ENCODE measurements around the gene CARMIL1.

CARMIL1 gene

DNA sequence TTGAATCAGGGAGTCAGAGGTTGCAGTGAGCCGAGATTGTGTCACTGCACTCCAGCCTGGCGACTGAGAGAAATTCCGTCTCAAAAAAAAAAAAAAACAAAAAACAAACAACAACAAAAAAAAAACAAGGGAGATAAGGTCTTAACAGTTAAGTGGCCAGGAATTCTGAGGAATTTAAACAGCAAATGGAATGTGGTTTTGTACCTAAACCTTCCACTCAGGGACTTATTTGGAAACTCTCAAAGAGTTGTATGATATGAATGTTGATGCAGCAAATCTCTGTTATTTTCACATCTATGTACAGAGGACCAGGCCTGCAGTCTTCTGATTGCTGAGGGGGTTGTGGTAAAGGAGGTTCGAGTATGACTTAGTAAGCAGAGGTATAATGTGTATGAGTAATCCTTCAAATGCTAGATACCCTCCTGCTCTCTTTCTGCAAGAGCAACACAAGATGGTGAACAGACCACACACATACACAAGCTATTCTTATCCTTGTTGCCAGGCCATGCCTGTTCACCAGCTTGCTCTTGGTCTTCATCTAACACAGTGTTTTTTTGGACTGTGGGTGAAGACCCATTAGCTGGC lies 197.9 kb downstream of the CARMIL1 start:
- DNase-seq (ENCODE audit: low read depth): no peak

DNA sequence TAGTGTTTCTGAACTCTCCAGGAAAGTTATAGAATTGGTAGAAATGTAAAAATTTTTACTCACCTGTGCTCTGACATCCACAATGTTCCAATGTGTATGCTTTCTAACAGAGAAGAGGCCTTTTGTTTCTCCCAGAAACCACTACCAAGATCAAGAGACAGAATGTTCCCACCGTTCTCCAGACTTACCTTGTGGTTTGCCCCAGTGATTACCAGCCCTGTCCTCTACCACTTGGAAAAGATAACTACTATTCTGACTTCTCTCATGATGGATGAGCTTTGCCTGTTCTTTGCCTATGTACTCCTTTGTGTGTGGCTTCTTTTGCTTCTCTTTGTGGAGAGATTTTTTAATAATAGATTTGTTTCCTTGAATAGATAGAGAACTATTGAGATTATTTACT lies 199.8 kb downstream of the CARMIL1 start:
- no peak for DNase-seq (ENCODE audit: low read depth)

DNA sequence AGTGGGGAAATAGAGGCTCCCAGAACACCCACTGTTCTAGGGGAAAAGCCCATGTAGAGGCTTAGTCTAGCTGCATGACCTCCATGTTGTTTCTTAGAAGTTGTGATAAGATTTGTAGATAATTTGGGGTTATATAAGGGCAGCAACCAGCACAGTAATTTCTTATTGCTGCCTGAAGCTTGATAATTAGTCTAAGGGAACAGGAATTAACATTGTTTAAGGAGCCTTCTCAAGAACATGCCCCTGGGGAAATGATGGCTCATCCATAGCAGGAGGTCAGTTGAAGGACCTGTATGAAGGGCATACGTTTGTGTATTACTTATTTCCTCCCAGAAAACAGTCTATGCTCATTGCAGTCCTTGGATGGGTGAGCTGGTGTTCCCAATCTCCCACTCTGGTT lies 202.1 kb downstream of the CARMIL1 start:
- DNase-seq (ENCODE audit: low read depth): no peak

DNA sequence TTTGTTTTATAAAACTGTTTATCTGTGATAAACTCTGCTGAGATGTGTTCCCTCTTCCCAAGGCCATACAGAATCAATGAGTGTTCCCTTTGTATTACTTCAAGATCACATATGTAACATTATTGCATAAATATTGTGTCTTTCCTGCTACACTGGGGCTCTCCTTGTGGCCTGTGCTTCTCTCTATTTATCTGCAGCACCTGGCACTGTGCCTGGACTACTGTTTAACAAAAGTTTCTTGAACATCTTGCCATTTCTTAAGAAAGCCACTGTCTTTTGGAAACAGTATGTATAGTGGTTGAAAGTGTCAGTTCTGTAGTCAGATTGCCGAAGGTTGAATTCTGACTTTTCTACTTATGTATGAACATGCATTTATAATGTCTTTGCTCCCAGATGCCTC lies 203.8 kb downstream of the CARMIL1 start:
- no peak for DNase-seq (ENCODE audit: low read depth)

DNA sequence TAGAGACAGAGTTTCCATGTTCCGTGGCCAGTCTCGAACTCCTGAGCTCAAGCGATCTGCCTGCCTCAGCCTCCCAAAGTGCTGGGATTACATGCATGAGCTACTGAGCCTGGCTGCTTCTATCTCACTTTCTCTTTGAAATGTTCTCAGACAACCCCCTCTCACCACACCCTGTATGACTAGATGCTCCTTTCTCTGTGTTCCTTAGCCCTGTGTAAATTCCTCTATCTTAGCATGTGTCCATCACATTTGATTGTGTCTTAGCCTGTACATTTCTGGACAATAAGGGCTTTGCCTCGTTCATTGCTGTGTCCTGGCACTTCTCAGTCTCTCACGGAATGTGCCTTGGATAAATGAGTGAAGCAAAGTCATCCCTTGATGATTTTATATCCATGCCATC lies 204.8 kb downstream of the CARMIL1 start:
- no peak for DNase-seq (ENCODE audit: low read depth)

DNA sequence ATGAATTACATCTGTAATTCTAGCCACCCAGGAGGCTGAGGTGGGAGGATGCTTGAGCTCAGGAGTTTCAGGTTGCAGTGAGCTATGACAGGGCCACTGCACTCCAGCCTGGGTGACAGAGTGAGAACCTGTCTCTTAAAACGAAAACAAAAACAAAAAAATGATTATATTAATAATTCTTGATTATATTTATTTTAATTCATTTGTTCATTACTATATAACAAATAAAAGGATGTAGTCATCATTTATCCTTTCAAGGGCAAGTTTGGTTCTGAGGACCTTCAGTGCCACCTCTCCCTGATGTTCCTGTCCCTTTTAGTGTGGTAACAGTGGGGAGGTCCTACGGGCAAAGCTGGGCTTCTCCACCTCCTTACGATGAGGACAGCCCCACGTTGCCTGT lies 205.7 kb downstream of the CARMIL1 start:
- no peak for DNase-seq (ENCODE audit: low read depth)

DNA sequence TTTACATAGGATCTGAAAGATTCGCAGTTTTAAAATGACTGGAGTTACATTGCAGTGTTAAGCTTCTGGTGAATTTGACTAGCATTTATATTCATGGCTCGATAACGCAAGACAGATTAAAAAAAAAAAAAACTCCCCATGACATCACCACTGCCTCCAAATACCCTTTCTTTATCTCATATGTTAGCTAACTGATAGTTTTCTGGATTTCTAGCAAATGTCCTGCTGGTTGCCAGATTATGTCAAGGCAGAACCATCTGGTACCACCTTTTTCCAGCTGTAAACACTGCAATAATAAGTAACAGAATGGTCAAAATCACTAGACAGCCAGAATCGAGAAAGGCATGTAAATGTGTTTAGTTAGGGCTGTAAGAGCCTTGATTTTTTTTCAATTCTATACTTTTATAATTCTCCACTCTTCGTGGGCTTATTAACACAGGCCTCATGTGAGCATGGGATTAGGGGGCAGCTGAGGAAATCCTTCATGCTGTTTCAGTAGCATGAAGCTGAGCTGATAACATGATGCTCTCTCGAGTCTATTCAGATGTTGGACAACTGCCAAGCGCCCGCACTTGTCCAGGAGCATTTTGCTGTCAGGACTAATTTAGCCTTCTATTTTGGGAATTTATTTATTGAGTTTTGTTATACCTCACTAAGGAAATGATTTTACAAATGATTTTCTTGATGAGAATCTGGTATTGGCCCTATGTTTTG lies 206.8 kb downstream of the CARMIL1 start:
- DNase-seq (ENCODE audit: low read depth): no peak

DNA sequence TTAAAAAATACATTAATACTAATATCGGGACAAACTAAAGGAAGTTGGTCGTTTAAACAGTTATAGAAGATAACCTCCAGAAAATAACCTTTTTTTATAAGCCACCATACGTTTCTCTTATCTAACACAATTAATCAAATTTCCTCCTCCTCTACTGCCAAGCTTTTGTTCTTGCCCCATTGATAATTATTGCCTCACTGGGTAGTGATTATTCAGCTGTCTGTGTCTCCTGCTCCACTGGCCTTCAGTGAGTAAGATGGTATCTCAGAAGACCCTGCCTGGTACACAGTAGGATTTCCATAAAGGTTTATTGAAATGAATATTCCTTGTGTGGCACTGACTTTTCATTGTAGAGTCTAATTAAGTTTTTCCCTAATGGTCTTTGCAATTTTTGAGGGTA lies 207.4 kb downstream of the CARMIL1 start:
- DNase-seq (ENCODE audit: low read depth): no peak

DNA sequence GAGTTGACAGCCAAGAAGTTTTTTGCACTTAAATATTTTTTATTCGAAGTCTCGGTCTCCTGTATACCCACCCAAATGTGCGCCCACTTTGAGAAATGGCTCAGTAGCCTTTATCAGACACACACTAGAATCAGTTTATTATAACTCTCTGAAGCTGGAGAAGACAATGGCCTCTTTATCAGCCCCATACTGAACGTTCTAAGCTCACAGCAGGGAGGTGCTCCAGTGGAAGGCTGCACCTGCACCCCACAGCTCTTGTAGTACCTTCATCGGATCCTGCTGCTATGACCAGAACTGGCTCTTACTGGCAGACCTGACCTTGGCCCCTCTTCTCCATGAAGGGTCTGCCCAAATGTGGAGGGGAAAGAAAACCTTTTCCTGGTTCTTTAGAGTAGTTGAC lies 207.8 kb downstream of the CARMIL1 start:
- no peak for DNase-seq (ENCODE audit: low read depth)

DNA sequence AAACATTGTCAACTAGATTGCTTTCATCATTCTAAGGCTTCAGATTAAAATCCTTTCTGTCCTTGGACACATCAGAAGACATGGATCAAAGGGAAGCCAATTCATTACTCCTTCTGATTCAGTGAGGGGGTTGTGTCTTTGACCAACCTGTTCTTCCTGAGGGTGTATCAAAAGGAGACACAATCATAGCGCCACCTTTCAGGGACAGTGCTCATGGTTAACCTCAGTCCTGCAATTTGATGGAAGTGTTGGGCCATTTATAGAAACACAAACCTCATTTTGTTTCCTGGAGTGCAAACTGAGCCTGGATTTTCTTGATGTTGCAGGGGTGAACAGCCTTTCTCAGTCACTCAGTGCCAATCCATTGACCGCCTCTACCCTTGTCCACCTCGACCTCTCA lies 209.0 kb downstream of the CARMIL1 start:
- DNase-seq (ENCODE audit: low read depth): no peak

DNA sequence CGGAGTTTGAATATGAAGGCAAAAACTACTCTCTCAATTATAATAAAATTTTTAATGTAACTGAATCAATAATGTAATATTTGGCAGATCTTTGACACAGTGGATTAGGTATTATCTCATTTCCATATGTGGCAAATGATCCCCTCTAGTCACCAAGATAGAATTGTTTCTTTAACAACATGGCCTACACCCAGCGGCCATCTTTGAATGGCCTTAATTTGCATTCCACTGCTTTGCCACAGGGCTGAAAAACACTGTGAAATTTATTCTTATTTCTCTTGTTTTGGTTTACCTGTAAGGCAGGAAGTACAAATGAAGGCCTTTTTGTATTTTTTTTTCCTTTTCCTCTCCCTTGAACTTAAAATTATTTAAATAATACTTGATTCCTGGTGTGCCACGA lies 210.2 kb downstream of the CARMIL1 start:
- no peak for DNase-seq (ENCODE audit: low read depth)

DNA sequence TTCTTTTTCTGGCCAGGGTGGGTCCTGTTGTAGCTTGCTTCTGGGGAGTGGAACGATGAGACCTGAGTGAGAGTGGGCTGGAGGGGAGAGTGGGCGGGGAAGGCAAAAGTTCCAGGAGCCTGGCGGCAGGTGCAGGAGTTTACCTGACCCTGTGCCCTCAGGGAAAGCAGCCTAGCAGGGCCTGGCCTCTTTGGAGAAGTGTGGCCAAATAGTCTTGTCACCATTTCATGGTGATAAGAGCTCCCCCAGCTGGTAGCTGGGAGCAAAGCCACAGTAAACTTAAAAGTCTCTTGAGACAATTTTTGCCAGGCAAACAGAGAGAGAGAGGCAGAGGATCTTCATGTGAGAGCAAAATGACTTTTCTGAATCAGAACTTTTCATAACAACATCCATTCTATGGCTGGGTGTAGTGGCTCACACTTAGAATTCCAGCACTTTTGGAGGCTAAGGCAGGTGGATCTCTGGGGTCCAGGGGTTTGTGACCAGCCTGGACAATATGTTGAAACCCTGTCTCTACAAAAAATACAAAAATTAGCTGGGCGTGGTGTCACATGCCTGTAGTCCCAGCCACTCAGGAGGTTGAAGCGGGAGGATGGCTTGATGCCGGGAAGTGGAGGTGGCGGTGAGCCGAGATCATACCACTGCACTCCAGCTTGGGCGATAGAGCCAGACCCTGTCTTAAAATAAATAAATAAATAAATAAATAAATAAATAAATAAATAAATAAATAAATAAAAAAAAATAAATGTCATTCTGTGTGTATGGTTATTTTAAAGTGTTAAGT lies 211.0 kb downstream of the CARMIL1 start:
- DNase-seq (ENCODE audit: low read depth): peak; percentile 2

DNA sequence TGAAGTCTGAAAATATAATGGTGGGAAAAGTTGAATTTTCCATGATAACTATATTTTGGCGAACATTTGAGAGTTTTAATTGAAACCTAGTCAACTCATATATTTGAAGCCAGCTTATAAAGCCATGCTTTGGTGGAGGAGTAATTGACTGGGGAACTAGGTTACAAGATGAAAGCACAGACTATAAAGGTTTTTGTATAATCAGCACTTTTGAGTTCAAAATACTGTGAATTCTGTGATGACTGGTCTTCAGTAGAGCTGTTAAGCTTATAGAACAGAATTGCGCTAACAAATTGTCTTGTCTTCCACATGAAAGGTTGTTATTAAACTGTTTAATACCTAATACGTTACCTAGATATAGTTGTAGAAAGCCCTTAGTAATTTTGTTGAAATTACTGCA lies 213.8 kb downstream of the CARMIL1 start:
- DNase-seq (ENCODE audit: low read depth): no peak

DNA sequence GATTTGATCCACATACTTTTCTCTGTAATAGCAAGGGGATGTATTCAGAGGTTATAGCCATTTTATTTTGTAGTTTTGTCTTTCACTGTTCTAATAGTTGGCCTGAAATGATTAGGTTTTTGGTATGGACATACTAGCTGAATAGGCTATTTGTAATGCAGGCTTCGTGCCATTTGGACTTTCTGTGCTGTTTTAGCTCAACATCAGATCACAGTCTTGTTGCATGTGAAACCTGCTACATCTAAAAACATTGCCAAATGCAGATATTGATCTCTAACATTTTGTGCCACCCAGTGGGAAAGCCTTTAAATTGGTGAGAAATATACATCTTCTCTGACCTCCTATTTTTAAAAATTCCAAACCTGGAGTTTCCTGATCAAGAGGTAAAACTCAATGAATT lies 215.3 kb downstream of the CARMIL1 start:
- DNase-seq (ENCODE audit: low read depth): no peak

DNA sequence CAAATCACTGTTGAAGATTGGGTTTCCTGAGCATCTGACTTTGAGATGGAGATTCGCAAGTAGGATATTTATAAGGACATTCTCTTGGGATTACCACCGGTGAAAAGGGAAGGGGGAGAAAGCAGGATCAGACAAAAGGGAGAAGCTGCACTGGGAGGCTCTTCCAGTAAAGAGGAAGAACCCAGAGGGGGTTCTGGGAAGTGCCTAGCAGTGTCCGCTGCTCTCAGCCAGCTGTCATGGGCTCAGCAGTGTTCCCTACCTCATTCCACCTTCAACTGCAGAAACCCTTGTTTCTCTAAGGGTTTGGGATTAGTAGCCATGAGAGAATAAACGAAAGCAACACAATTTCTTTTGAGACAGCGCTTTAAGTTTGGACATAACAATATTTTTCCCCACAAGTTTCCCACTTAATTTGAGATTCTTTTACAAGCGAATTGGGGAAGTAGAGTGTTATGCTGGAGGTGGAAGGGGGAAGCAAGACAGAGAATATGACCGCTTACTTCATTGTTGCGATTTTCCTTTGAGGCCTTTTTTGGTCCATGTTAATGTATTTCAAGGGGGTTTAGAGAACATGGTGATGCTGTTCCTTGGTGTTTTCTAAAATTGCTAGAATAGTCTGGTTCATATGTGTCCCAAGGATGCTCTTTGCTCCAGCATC lies 218.3 kb downstream of the CARMIL1 start:
- no peak for DNase-seq (ENCODE audit: low read depth)

DNA sequence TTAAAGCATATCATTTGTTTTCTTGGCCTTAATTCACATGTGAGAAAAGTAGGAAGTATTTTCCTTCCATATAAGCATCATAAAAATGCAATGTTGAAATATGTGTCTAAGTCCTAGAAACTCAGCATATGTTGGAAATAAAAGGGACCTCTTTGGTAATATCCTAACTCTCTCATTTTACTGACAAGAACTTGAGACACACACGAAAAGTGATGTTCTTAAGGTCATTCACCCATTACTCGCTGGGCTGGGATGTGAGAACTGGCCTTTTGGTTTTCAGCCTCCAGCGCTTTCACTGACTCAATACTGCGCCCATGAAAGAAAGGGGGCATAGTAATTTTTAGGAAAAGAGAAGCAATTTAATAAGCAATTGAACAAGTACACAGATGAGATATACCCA lies 219.3 kb downstream of the CARMIL1 start:
- DNase-seq (ENCODE audit: low read depth): no peak

DNA sequence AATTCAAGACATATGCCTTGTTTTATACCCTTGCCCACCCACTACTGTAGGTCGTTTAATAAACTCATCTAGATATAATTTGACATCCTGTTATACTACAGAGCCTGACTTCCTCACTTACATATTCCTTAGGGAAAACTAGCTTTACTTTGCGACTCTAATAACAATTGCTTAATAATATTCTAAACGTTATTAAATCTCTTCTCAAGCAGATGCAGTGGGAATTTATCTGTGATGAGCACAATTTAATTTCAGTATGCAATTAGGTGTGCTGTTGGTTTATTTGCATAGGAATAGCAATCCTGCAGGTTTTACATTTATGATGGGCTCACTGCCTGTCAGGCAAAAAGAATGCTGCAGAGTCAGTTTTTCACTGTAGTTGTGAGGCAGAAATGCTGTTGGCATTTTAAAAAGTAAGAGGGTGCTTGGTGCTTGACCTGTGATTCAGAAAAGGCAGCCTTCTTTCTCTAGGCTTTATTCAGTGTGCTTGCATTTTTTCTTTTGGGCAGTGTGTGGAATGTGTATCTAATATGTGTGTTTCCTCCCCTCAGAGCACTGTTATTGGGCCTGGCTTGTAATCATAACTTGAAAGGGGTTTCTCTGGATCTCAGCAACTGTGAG lies 220.6 kb downstream of the CARMIL1 start:
- no peak for DNase-seq (ENCODE audit: low read depth)

DNA sequence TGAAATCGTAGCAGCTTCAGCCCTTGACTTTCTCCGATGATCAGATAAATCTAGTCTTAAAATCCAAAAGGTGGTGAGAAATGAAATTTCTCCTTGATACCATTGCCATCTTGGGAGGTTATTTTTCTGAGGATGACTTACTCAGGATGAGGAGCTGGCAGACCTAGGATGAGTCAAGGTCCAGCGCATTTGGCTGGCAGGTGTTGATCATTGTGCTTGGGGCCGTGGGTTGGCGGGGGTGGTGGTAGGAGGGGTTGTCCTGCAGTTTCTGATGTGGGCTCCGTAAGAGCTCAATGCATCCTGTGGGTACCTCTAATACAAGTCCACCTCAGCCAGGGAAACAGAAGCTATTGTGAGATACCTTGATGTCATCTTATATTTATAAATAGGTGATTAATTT lies 224.5 kb downstream of the CARMIL1 start:
- DNase-seq (ENCODE audit: low read depth): no peak

DNA sequence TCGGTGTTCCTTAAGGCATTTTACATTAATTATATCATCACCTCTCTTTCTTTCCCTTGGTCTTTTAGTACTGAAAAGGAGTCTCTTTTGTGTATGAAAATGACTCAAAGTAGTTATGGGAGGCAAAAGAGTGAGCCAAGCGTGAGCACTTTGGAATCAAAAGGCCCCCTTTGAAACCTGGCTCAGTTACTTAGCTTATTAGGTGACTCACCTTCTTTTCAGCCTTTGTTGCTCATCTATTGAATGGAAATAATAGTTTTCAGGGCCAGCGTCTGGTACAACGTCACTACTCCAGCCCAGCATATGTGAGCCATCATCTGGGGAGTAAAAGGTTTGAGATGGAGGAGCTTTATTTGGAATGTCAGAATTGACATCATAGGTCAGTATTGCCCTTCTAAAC lies 225.5 kb downstream of the CARMIL1 start:
- DNase-seq (ENCODE audit: low read depth): no peak

DNA sequence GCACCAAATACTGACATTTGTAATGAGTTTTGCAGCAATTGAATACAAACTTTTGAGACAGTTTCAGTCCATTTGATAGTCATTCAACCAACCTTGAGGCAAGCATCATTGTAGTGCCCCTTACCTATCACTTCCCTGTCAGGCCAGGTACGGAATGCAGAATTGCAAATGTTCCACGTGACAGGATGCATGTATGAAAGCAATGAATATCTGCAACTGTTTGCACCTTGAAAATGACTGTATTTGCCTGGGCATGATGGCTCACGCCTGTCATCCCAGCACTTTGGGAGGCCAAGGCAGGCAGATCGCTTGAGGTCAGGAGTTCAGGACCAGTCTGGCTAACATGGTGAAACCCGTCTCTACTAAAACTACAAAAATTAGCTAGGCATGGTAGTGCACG lies 226.8 kb downstream of the CARMIL1 start:
- no peak for DNase-seq (ENCODE audit: low read depth)

DNA sequence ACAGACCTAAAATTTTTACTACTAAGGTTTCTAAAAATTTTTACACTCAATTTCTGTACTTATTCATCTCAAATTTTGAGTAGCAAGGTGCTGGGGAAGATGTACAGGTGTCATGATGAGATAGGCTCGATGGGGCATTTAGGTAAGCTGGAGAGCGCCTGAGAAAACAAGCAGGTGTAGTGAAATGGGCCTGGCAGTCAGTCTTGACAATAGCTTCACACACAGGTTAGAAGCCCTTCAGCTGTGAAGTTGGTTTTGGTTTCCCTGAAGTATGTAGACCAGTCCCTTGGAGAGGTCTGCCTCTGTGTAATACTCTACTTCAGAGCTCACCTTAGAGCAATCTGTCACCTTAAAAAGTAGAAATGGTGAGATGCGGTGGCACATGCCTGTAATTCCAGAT lies 228.9 kb downstream of the CARMIL1 start:
- DNase-seq (ENCODE audit: low read depth): no peak

DNA sequence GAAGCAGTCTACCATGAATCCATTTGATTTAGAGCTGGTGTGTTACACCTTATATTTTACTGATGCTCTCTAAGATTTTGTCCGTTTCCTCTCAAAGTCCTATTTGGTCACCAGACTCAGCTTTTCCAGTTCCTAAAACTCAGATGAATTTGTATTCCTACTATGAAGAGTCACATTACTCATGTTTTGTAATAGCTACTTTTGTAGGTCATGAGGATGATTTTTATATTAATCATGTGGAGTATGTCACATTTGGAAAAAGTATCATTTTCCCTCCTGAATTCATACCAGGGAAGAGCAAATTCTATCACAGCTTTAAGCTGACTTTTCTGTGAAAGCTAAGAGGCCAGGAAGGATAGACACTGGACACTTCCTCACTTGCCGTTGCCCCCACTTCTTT lies 232.2 kb downstream of the CARMIL1 start:
- DNase-seq (ENCODE audit: low read depth): no peak

DNA sequence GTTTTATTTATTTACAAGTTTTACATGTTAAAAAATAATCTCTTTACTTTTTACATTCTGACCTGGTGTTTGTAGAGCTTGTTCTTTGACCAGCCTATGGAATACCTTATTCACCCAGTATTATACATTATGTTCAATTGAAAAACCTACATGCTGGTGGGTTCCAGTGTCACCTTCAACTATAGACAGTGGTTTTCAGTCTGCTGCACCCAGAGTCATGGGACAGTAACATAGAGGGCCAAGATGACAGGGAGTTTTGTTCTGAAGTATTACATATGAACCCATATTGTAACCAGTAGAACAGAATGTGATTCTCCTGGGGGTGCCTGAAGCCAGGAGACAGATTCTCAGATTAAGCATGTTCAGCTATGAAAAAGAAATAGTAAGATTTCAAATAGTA lies 233.4 kb downstream of the CARMIL1 start:
- no peak for DNase-seq (ENCODE audit: low read depth)

All from stimulated activated CD8-positive, alpha-beta memory T cell treated with anti-CD3 and anti-CD28 coated beads, Interleukin-15, amount 100 ng/mL, for 24 hours (primary cell).